ENCODE measurements around the gene BTAF1. TPM values are rescaled to one million over a fixed set of nuclear protein-coding genes. Genes with fewer than 3 reads are reported as not detected.

Gene BTAF1
- total and polyA plus RNA-seq, 7 experiments from 2014 or later: 6.9 to 84.8 (median 72.6) TPM

DNA sequence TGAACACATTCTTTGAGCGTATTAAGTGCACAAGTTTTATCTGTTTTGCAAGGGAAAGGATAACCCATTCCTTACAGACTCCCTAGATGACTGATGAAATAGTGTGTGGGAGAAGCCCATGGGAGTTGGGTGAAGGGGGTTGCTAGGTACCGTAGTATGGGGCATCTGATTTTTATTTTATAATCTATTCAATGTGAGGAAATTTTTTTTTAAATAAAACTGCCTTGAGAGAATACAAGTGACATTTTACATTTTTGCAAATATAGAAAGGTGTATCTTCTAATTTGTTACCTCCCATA lies 1.4 kb downstream of the BTAF1 start:
- intact Hi-C loops (cut with micrococcal nuclease): loop anchor here (2.0 to 10.0 kb wide), 3 partner anchors 20 to 1970 kb away; partner anchors contain the start of genes PCGF5 (in 1 of the 2) and SLC35G1 (in 1 of the 2)
- Histone ChIP-seq H3K27me3 (ENCODE audit: control insufficient read depth in 2 of 2, insufficient read depth in 2 of 2, low read length in 2 of 2) (no peaks in the 10 kb centered on the region), H3K4me1 (ENCODE audit: control insufficient read depth in 2 of 2, insufficient read depth in 2 of 2, low read length in 2 of 2) (peaks cover 9 to 31% of the 10 kb centered on the region in 2 donors), H3K36me3 (ENCODE audit: control insufficient read depth in 2 of 3, insufficient read depth in 3 of 3, low read length in 3 of 3) (peaks cover 0 to 6% (median 0%) of the 10 kb centered on the region in 3 experiments), H3K27ac (ENCODE audit: low read depth, low read length) (no peak overlapping the region), H3K4me3 (ENCODE audit: low read length) (peak overlapping the region; percentile 70), H3K9me3 (ENCODE audit: control insufficient read depth in 2 of 3, low read length in 3 of 3) (no peaks in the 10 kb centered on the region)
- Mint-ChIP-seq H3K27me3 (no peaks in the 10 kb centered on the region), H3K4me1 (peaks cover 24 to 73% (median 54%) of the 10 kb centered on the region in 7 donors), H3K36me3 (peaks cover 4 to 12% (median 9%) of the 10 kb centered on the region in 5 donors), H3K9me3 (no peaks in the 10 kb centered on the region), H3K27ac (peak overlapping the region in 3 of 9 donors; percentile 97 to 99 (median 97)), H3K4me3 (peak overlapping the region; percentile 91 to 100 (median 96))
- POLR2A ChIA-PET: interaction anchor here (2.0 to 8.2 kb wide), 2 partner anchors 17 to 129 kb away, joined by 11 to 61 read pairs; partner anchors contain the start of gene FGFBP3
- no peak for DNase-seq
- ATAC-seq: no peak
- CTCF ChIA-PET: no interaction called here

DNA sequence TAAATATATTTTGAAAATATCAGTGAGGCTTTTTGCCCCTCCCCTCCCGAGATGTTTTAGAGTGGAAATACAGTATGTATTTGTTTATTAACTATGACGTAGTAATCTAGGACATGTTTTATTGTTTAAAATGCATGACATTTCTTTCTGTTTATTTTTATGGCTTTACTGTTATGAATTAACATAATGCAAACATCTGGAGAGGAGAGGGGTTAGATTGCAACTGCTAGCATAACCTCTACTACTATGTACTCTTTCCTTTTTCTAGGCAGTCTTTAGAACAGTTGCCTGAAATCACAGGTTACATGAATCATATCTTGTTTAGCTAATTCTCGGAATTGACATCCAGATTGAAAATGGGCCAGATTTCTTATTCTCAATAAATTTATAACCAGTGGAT lies 7.4 kb downstream of the BTAF1 start:
- DNase-seq: no peak
- peaks cover 46 to 83% (median 75%) of the 10 kb centered on the region in 7 donors for H3K4me1 Mint-ChIP-seq
- peak overlapping the region in 1 of 10 donors; percentile 26 for H3K4me3 Mint-ChIP-seq
- Histone ChIP-seq H3K36me3 (ENCODE audit: control insufficient read depth in 2 of 3, insufficient read depth in 3 of 3, low read length in 3 of 3) (peaks cover 0 to 15% (median under 1%) of the 10 kb centered on the region in 3 experiments), H3K4me1 (ENCODE audit: control insufficient read depth in 2 of 2, insufficient read depth in 2 of 2, low read length in 2 of 2) (peaks cover 0 to 22% of the 10 kb centered on the region in 2 donors), H3K4me3 (ENCODE audit: low read length) (no peak overlapping the region), H3K27ac (ENCODE audit: low read depth, low read length) (no peak overlapping the region), H3K9me3 (ENCODE audit: control insufficient read depth in 2 of 3, low read length in 3 of 3) (no peaks in the 10 kb centered on the region), H3K27me3 (ENCODE audit: control insufficient read depth in 2 of 2, insufficient read depth in 2 of 2, low read length in 2 of 2) (no peaks in the 10 kb centered on the region)
- ATAC-seq: no peak
- ChIA-PET CTCF (interaction anchor here (0.6 to 1.9 kb wide), 2 partner anchors 33 to 1574 kb away, joined by 3 to 7 read pairs; no protein-coding TSS in a partner anchor), POLR2A (no interaction called here)
- H3K9me3 Mint-ChIP-seq: no peaks in the 10 kb centered on the region
- H3K36me3 Mint-ChIP-seq: peaks cover 10 to 37% (median 21%) of the 10 kb centered on the region in 5 donors
- H3K27ac Mint-ChIP-seq: no peak overlapping the region
- intact Hi-C loops (cut with micrococcal nuclease): no loop called here
- H3K27me3 Mint-ChIP-seq: no peaks in the 10 kb centered on the region

DNA sequence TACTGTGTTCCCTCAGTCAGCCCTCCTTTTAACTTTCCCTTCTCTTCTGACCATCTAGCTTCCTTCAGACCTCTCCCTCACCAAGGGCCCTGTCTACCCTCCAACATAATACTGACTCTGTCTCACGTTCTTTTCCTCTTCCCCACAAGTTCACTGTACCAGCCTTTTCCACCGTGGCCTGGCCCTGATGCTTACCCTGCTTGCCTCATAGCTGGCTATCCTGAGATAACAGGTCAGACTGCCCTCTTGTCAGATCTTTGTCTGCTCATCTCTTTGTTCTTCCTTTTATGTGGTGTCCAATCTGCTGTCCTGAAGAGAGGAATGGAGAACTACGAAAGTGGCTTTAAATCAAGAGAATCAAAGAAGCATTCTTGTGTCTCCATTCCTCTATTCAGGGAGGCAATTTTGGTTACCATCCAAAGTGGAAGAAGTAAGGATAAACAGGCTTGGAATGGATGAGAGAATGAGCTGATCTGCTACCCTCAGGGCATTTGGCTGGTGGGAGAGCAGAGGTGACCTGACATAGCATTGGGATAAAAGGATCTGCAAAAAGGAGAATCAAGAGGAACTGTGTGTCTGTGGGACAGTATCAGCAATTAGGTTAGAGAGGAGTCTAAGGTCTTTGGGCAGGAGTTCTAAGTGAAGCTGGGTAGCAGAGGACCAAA lies 8.1 kb downstream of the BTAF1 start:
- H3K27ac ChIP-seq (ENCODE audit: low read depth, low read length): no peak overlapping the region
- no peaks in the 10 kb centered on the region for H3K9me3 Mint-ChIP-seq
- peak overlapping the region in 4 of 10 donors; percentile 20 to 51 (median 30) for H3K4me3 Mint-ChIP-seq
- peaks cover 0 to 15% of the 10 kb centered on the region in 2 donors for H3K4me1 ChIP-seq (ENCODE audit: control insufficient read depth in 2 of 2, insufficient read depth in 2 of 2, low read length in 2 of 2)
- intact Hi-C loops (cut with micrococcal nuclease): no loop called here
- H3K36me3 ChIP-seq (ENCODE audit: control insufficient read depth in 2 of 3, insufficient read depth in 3 of 3, low read length in 3 of 3): peaks cover 0 to 22% (median 6%) of the 10 kb centered on the region in 3 experiments
- H3K27me3 Mint-ChIP-seq: no peaks in the 10 kb centered on the region
- ATAC-seq: peak; percentile 13
- POLR2A ChIA-PET: no interaction called here
- H3K36me3 Mint-ChIP-seq: peaks cover 11 to 39% (median 24%) of the 10 kb centered on the region in 5 donors
- CTCF ChIA-PET: interaction anchor here (1.9 kb wide), 1 partner anchor 32 kb away, joined by 7 read pairs; no protein-coding TSS in a partner anchor
- DNase-seq: no peak
- peak overlapping the region in 3 of 9 donors; percentile 10 to 29 (median 20) for H3K27ac Mint-ChIP-seq
- peaks cover 46 to 81% (median 74%) of the 10 kb centered on the region in 7 donors for H3K4me1 Mint-ChIP-seq
- no peaks in the 10 kb centered on the region for H3K27me3 ChIP-seq (ENCODE audit: control insufficient read depth in 2 of 2, insufficient read depth in 2 of 2, low read length in 2 of 2)
- no peaks in the 10 kb centered on the region for H3K9me3 ChIP-seq (ENCODE audit: control insufficient read depth in 2 of 3, low read length in 3 of 3)
- H3K4me3 ChIP-seq (ENCODE audit: low read length): no peak overlapping the region

DNA sequence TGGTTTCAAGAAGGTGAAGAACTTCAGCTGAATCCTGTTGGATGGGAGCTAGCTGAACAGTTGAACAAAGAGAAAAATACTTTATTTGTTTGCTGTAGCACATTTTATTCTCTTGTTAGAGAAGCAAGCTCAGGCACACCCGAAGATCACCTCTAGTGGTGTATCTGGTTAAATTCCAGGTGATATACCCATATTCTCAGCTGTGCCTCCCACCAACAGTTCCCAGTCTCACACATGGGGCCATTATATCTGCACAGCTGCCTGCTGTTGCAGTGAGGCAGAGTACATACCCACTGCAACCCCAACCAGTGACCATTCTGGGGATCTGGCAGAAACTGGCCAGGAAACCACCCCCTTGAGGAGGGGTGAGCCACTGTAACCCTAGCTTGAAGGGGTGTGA lies 9.2 kb downstream of the BTAF1 start:
- Histone ChIP-seq H3K27ac (ENCODE audit: low read depth, low read length) (no peak overlapping the region), H3K4me1 (ENCODE audit: control insufficient read depth in 2 of 2, insufficient read depth in 2 of 2, low read length in 2 of 2) (peaks cover 0 to 15% of the 10 kb centered on the region in 2 donors), H3K36me3 (ENCODE audit: control insufficient read depth in 2 of 3, insufficient read depth in 3 of 3, low read length in 3 of 3) (peaks cover 0 to 26% (median 6%) of the 10 kb centered on the region in 3 experiments), H3K27me3 (ENCODE audit: control insufficient read depth in 2 of 2, insufficient read depth in 2 of 2, low read length in 2 of 2) (no peaks in the 10 kb centered on the region), H3K4me3 (ENCODE audit: low read length) (no peak overlapping the region), H3K9me3 (ENCODE audit: control insufficient read depth in 2 of 3, low read length in 3 of 3) (no peaks in the 10 kb centered on the region)
- Mint-ChIP-seq H3K4me1 (peaks cover 39 to 80% (median 71%) of the 10 kb centered on the region in 7 donors), H3K36me3 (peaks cover 11 to 45% (median 24%) of the 10 kb centered on the region in 5 donors), H3K27ac (no peak overlapping the region), H3K4me3 (peak overlapping the region in 3 of 10 donors; percentile 6 to 13 (median 10)), H3K9me3 (no peaks in the 10 kb centered on the region), H3K27me3 (no peaks in the 10 kb centered on the region)
- ChIA-PET CTCF (interaction anchor here (1.9 kb wide), 1 partner anchor 31 kb away, joined by 7 read pairs; no protein-coding TSS in a partner anchor), POLR2A (interaction anchor here (1.3 kb wide), 1 partner anchor 9 kb away, joined by 3 read pairs; the partner anchor contains the start of gene BTAF1)
- peak; percentile 17 for ATAC-seq
- DNase-seq: no peak
- intact Hi-C loops (cut with micrococcal nuclease): no loop called here

DNA sequence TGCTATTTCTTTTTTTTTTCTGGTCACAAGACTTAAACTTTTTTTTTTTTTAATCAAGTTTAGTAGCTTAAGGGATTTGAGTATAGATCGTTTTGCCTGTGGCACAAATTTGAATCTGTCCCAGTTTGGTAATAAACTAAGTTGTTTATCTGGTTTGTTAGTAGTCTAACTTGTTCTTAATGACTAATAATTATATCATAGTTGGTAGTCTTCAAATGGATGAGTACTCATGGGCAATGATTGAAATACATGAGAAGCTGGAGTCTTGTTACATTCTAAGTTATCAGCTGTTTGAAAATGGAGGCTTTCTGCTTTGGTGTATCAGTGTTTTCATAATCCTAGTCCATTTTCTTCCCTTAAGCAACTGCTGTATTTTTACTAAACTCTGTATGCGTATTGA lies 12.3 kb downstream of the BTAF1 start:
- Mint-ChIP-seq H3K9me3 (no peaks in the 10 kb centered on the region), H3K36me3 (peaks cover 11 to 51% (median 26%) of the 10 kb centered on the region in 5 donors), H3K4me1 (peaks cover 37 to 68% (median 66%) of the 10 kb centered on the region in 7 donors), H3K4me3 (no peak overlapping the region), H3K27me3 (no peaks in the 10 kb centered on the region), H3K27ac (no peak overlapping the region)
- no peak overlapping the region for H3K27ac ChIP-seq (ENCODE audit: low read depth, low read length)
- ATAC-seq (no peak), DNase-seq (no peak)
- peaks cover 0 to 26% (median 6%) of the 10 kb centered on the region in 3 experiments for H3K36me3 ChIP-seq (ENCODE audit: control insufficient read depth in 2 of 3, insufficient read depth in 3 of 3, low read length in 3 of 3)
- no peaks in the 10 kb centered on the region for H3K9me3 ChIP-seq (ENCODE audit: control insufficient read depth in 2 of 3, low read length in 3 of 3)
- CTCF ChIA-PET: interaction anchor here (0.6 kb wide), 1 partner anchor 14 kb away, joined by 4 read pairs; no protein-coding TSS in a partner anchor
- intact Hi-C loops (cut with micrococcal nuclease): no loop called here
- H3K4me3 ChIP-seq (ENCODE audit: low read length): no peak overlapping the region
- peaks cover 0 to 2% of the 10 kb centered on the region in 2 donors for H3K4me1 ChIP-seq (ENCODE audit: control insufficient read depth in 2 of 2, insufficient read depth in 2 of 2, low read length in 2 of 2)
- POLR2A ChIA-PET: no interaction called here
- no peaks in the 10 kb centered on the region for H3K27me3 ChIP-seq (ENCODE audit: control insufficient read depth in 2 of 2, insufficient read depth in 2 of 2, low read length in 2 of 2)

DNA sequence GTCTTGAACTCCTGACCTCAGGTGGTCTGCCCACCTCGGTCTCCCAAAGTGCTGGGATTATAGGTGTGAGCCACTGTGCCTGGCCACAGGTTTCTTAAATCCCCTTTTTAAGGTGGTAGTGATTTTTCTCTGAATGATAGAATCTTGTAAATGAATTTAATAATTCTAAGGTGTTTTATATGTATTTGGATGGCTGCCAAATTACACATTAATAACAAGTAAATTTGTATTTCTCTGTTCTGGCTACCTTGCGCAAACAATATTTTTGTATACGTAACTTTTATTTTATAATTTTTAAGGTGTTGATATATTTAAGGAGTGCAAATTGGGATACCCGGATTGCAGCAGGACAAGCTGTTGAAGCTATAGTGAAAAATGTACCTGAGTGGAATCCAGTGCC lies 16.1 kb downstream of the BTAF1 start:
- no peaks in the 10 kb centered on the region for H3K27me3 Mint-ChIP-seq
- H3K9me3 ChIP-seq (ENCODE audit: control insufficient read depth in 2 of 3, low read length in 3 of 3): no peaks in the 10 kb centered on the region
- peaks cover 10 to 47% (median 25%) of the 10 kb centered on the region in 5 donors for H3K36me3 Mint-ChIP-seq
- no peak overlapping the region for H3K4me3 Mint-ChIP-seq
- H3K27me3 ChIP-seq (ENCODE audit: control insufficient read depth in 2 of 2, insufficient read depth in 2 of 2, low read length in 2 of 2): no peaks in the 10 kb centered on the region
- H3K4me3 ChIP-seq (ENCODE audit: low read length): no peak overlapping the region
- no peak for DNase-seq
- ChIA-PET CTCF (interaction anchor here (0.6 kb wide), 1 partner anchor 118 kb away, joined by 3 read pairs; no protein-coding TSS in a partner anchor), POLR2A (interaction anchor here (1.0 kb wide), 1 partner anchor 31 kb away, joined by 4 read pairs; no protein-coding TSS in a partner anchor)
- no peaks in the 10 kb centered on the region for H3K9me3 Mint-ChIP-seq
- H3K27ac ChIP-seq (ENCODE audit: low read depth, low read length): no peak overlapping the region
- H3K36me3 ChIP-seq (ENCODE audit: control insufficient read depth in 2 of 3, insufficient read depth in 3 of 3, low read length in 3 of 3): peaks cover 0 to 17% (median 6%) of the 10 kb centered on the region in 3 experiments
- intact Hi-C loops (cut with micrococcal nuclease): no loop called here
- no peaks in the 10 kb centered on the region for H3K4me1 ChIP-seq (ENCODE audit: control insufficient read depth in 2 of 2, insufficient read depth in 2 of 2, low read length in 2 of 2)
- peaks cover 8 to 36% (median 31%) of the 10 kb centered on the region in 7 donors for H3K4me1 Mint-ChIP-seq
- H3K27ac Mint-ChIP-seq: no peak overlapping the region
- ATAC-seq: no peak
